Erythroblast (primary cell): Measurements from ENCODE around the gene EXOC8.

Source experiments
- DNase-seq, 2 experiments: peaks; one replicate each; lab custom pipeline; 2025; lab: John Stamatoyannopoulos, UW
- GATA1 ChIP-seq: IDR thresholded peaks from 2 replicates; pipeline ENCODE4 v1.6.1; 2011; ENCODE audit warnings: low read depth, mild to moderate bottlenecking, control low read depth, low read length, moderate library complexity
- POLR2A ChIP-seq: IDR thresholded peaks from 2 replicates; pipeline ENCODE4 v1.6.1; 2011; ENCODE audit warnings: mild to moderate bottlenecking, low read length

The EXOC8 gene

DNA sequence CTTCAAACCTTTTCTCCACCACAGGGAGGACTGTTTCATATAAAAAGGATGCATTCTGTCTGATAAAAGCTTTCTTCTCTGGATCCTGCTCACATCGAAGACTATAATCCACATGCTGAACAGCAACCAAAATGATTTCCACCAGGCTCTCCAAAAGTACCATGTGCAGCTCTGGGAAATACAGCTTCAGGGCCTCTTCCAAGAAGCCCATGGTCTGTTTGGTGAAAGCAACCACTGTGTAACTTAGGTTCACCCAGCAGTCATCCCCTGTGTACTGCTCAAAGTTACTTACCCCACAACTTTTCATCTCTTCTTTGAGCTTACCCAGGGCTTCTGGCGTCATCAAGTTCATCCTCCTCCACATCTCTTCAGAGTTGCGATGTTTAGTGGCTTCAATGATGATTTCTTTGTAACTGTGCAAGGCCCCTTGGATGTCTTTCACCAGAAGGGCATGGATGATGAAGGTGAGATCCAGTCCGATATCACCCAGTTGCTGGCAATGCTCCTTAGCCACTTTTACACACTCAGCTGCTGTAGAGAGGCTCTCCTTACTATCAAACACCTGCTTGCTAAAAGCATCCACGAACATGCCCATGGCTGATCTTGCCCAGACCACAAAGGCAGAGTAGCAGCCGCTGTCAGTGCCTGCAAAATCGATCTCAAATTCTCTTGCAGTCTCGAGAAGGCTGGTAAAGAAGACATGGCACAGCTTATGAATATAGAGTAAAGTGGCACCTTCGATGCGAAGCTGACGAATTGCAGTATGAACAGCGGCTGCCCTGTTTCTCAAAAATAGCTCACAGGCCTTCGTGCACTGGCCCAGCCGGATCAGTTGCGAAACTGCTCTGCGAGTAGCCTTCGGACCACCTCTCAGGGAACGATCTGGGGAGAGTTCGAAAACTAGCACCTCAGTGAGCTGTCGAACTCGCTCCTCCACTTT is 1.7 kb downstream of the EXOC8 start:
- peak; percentile 38 to 43 for DNase-seq
- TF ChIP-seq POLR2A (no peak), GATA1 (no peak)

DNA sequence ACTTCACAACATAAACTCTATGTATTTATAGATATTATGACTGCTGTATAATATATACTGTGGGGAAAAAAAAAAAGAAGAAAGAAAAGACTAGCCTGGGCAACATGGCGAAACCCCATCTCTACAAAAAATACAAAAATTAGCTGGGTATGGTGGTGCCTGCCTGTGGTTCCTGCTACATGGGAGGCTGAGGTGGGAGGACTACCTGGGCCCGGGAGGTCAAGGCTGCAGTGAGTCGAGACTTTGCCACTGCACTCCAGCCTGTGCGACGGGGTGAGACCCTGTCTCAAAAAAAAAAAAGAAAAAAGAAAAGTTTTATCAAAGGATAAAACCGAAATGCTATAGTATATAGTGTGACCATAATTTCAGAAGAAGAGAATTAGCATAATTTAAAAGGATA is 2.7 kb downstream of the EXOC8 start:
- DNase-seq: no peak
- TF ChIP-seq GATA1: no peak
- no peak for TF ChIP-seq POLR2A

DNA sequence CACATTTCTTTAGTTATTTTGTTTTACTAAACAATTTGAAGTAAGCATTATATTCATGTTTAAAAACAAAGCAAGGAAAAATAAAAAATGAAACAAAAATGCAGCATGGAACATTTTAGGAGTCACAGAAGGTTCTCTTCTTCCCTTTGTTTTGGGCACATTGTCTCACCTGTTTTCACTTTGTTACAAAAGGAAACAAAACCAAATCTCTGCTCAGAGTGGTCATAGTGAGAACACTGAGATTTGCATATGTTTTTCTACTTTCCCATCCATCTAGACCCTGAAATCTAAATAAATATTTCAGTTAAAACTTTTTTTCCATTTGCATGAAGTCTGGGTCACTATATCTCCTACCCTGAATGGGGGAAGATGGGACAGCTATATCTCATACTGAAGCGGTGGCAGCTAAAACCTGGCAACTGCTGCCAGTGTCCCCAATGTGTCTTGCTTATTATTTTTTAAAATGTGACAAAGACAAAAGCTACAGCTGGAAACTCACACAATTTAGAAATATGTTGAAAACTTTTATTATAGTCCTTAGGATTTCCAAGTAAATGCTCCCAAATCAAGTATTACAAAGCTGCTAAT is 3.5 kb downstream of the EXOC8 start:
- DNase-seq: no peak
- no peak for TF ChIP-seq POLR2A
- no peak for TF ChIP-seq GATA1

DNA sequence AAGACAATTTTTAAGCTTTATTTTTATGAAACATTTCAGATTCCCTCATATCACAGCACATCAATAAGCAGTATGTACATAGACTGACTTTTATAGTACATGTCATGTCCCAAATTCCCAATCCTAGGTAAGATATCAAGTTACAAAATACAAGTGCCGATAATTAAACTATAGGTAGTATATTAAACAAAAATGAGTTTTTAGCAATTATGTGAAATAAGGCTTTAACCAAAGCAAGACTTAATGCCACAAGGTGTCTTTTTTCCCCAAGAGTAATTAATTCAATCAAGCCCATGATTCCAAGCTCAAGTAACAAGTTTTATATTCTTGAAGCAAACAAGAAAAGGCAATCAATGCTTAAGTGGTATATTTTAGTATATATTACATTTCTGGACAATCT is 4.9 kb downstream of the EXOC8 start:
- no peak for DNase-seq
- no peak for TF ChIP-seq POLR2A
- TF ChIP-seq GATA1: no peak

DNA sequence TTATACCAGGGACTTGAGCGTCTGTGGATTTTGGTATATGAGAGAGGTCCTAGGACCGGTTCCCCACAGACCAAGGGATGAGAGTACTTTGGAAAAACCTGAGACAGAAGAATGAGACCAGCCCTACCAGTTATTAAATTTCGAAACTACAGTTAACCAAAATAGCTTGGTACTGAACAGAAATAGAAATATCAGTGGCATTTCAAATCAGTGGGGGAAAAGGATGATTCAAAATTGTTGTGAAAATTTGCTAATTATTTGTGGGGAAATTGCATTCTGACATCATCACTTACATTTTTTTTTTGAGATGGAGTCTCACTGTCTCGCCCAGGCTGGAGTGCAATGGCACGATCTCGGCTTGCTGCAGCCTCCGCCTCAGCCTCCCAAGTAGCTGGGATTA is 8.2 kb downstream of the EXOC8 start:
- DNase-seq: no peak
- no peak for TF ChIP-seq GATA1
- TF ChIP-seq POLR2A: no peak

DNA sequence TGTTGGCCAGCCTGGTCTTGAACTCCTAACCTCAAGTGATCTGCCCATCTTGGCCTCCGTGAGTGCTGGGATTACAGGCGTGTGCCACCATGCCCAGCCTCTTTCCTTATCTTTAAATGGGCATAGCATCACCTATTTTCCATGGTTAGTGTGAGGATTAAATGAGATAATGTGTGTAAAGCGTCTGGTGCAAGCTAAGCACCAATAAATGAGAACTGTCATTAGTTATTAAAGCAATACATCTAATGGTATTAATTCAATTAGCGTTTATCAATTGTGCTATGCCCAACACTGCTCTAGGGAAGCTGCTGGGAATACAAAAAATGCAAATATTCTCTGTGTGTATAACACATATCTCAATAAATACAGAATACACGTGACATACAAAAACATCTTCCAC is 10.0 kb downstream of the EXOC8 start:
- no peak for TF ChIP-seq POLR2A
- no peak for TF ChIP-seq GATA1
- no peak for DNase-seq

DNA sequence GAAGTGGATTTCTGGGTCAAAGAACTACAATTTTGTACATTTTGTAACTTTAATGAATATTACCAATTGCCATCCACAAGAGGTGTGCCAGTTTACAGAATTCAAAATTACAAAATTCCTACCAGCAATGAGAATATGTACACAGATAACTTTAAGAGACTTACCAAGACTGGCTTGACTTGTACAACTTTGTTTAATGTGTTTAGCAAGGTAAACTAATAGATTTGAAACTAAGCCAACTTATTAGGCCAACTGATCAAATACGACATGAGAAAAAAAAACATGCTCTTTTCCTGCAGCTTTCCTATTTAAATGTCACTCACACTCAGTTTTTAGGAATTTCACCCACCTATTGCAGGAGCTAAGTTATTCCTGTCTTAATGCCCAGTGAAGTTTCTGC is 11.4 kb downstream of the EXOC8 start:
- no peak for TF ChIP-seq GATA1
- no peak for TF ChIP-seq POLR2A
- no peak for DNase-seq

DNA sequence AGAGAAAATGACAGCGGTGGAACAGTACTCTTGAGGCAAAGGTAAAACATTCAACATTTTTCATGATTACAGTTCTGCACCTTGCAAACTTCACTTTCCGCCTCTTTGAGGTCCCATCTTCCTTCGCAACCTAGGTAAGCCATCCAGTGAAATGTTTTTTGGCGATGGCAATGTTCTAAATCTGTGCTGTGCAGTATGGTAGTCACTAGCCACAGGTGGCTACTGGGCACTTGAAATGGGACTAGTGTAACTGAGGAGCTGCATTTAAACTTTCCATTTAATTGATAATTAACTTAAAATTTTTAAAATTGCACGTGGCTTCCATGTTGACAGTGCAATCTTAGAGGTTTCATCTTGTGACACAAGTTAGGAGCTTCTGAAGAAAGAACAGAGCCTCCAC is 13.0 kb downstream of the EXOC8 start:
- no peak for DNase-seq
- TF ChIP-seq POLR2A (no peak), GATA1 (no peak)

DNA sequence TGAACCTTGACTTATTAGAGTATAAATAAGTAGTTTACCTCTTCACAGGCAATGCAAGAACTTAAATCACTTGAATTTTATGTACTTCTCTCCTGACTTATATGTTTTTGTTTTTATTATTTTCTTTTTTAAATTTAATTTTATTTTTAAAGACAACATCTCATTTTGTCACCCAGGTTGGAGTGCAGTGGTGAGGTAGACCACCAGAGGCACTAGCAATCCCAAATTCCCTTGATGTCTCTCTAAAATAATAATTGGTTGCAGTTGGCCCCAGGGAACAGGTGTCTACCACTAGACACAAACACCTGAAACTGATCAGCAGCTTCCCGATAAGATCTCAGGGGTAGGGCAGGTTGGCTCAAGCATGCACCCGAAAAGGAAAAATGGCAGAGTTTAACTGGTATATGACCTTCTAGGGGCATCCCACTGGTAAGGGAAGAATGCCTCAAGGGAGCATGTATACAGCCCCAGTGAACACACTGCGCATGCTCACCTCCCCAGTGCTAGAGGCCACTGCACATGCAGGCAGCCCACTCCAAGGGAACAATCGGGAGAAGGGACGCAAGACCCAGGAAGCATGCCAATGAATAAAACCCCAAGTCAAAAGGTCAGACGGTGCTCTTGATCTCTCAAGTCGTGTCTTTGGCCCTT is 14.6 kb downstream of the EXOC8 start:
- no peak for DNase-seq
- no peak for TF ChIP-seq POLR2A

DNA sequence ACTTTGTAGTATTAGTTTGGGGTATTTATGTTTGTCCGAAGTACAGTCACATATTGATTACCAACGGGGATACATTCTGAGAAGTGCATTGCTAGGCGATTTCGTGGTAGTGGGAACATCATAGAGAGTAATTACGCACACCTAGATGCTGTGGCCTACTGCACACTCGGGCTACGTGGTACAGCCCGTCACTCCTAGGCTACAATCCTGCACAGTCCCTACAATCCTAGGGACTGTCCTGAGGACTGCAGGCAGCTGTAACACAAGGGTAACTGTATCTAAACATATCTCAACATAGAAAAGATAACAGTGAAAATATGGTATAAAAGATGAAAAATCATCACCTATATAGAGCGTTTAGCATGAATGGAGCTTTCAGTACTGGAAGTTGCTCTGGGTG is 18.6 kb downstream of the EXOC8 start:
- DNase-seq: no peak
- TF ChIP-seq GATA1 (no peak), POLR2A (no peak)

DNA sequence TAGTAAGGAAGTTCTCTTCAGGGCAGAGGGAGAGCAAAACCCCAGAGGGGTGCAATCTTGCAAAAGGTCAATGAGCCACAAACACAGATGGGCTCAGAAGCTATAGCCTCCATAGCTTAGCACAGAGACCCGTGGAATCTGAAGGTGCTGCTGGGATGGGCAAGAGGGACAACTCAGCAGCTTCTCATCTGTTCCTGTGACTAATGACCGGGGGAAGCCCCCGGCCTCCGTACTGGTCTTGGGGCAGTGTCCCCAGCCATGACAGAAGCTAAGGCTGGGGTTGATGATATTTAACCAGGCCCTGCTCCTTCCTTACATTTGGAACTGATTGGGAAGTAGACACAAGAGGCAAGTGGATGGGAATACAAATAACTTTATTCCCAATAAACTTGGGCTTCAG is 19.1 kb downstream of the EXOC8 start:
- DNase-seq: no peak
- TF ChIP-seq POLR2A: no peak
- TF ChIP-seq GATA1: no peak

DNA sequence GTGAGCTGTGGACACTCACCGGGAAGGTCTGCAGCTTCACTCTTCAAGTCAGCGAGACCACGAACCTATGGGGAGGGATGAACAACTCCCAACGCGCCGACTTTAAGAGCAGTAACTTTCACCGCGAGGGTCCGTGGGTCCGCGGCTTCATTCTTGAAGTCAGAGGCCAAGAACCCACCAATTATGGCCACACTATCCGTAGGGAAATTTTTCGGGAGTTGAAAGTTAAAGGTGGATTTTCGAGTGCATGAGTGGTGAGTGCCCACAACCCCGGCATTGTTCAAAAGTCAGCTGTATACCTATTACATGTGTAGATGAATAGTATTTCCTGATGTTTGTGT is 19.7 kb downstream of the EXOC8 start:
- no peak for TF ChIP-seq POLR2A
- no peak for TF ChIP-seq GATA1
- DNase-seq: no peak

DNA sequence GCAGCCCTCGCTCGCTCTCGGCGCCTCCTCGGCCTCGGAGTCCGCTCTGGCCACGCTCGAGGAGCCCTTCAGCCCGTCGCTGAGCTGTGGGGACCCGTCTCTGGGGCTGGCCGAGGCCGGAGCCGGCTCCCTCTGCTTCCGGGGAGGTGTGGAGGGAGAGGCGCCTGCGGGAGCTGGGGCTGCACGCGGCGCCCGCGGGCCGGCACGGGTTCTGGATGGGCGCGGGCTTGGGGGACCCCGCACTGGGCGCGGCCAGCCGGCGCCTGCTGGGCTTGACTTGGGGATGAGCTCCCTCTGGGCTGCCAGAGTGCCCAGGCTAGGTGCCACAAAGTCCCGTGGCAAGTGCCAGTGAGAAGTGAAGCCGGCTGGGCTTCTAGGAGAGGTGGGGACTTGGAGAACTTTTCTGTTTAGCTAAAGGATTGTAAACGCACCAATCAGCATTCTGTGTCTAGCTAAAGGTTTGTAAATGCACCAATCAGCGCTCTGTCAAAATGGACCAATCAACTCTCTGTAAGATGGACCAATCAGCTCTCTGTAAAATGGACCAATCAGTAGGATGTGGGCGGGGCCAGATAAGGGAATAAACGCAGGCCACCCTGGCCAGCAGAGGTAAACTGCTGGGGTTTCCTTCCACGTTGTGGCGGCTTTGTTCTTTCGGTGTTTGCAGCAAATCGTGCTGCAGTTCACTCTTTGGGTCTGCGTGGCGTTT is 20.2 kb downstream of the EXOC8 start:
- DNase-seq: peak; percentile 13 to 14
- no peak for TF ChIP-seq GATA1
- TF ChIP-seq POLR2A: no peak

DNA sequence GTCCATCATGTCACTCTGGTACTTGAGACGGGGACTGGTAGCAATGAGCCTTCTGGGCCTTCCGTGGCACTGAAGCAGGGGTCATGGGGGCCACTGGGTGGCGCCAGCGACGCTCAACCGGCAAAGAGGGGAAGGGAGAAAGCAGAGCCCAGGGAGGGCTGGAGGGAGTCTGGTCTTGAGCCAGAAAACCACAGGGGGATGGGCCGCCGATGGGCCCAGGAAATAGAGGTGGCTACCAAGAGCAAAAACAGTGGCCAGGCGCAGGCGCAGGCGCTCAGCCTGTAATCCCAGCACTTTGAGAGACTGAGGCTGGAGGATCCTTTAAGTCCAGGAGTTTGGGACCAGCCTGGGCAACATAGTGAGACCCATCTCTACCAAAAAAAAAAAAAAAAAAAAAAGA is 21.8 kb downstream of the EXOC8 start:
- no peak for TF ChIP-seq POLR2A
- TF ChIP-seq GATA1: no peak
- peak; percentile 64 to 72 for DNase-seq

DNA sequence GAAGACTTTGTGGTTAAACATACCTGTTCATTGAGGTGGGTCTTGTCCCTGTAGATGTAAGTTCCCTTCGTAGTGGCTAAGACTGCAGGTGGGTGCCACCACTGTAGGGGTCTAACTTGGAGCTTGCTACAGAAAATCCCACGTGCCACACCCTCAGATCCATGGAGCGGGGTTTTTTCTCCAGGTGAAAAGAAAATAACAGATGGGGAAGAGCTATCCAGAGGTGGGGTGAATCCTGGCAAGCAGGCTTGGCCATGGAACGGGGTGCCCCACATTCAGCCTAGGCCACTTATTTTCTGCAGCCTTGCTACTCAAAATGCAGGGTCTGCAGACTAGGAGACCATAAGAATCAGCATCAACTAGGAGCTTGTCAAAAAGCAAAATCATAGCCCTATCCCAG is 24.0 kb downstream of the EXOC8 start:
- no peak for TF ChIP-seq GATA1
- no peak for DNase-seq
